Prostate gland (tissue), 2 donors: ENCODE measurements around the gene PRG2. TPM values are rescaled to one million over a fixed set of nuclear protein-coding genes. Genes with fewer than 3 reads are reported as not detected.

Experiments
- DNase-seq: peaks from one replicate; pipeline ENCODE4 v3.0.0-alpha.2; 2019; ENCODE audit warnings: low spot score
- H3K27ac ChIP-seq, 2 donors: fragments of 200-600 bp; sonication (generic); 2 replicates each; pipeline ENCODE4 v1.5.1; 2017 to 2019
- H3K27me3 ChIP-seq: fragments of 200-600 bp; sonication (generic); replicated peaks from 2 replicates; pipeline ENCODE4 v1.5.1; 2019; ENCODE audit not compliant: insufficient read depth
- H3K36me3 ChIP-seq, 2 donors: fragments of 200-600 bp; sonication (generic); 1 replicate in 1 of 2; 2 replicates in 1 of 2; pipeline versions ENCODE4 v1.5.1 to v1.8.1; 2017 to 2019
- H3K4me1 ChIP-seq: fragments of 200-600 bp; sonication (generic); replicated peaks from 2 replicates; pipeline ENCODE4 v1.5.1; 2019
- H3K4me3 ChIP-seq, 2 donors: fragments of 200-600 bp; sonication (generic); 2 replicates each; pipeline ENCODE4 v1.5.1; 2017 to 2019
- H3K9me3 ChIP-seq: fragments of 200-600 bp; sonication (generic); 2 replicates; pipeline ENCODE4 v1.5.1; 2017
- POLR2A ChIP-seq: fragments of 450-650 bp; IDR thresholded peaks from one replicate; pipeline ENCODE4 v1.6.1; 2016; ENCODE audit warnings: antibody characterized with exemption, mild to moderate bottlenecking
- POLR2AphosphoS5 ChIP-seq: sonication (generic); formaldehyde crosslinking; IDR thresholded peaks from one replicate; pipeline ENCODE4 v1.6.1; 2017; ENCODE audit warnings: antibody characterized with exemption
- WGBS: methylation state at CpG from one replicate; pipeline ENCODE4 v1.1.5; 2018; 5-methylcytosine and 5-hydroxymethylcytosine counted together
- intact Hi-C: fragments of 100-400 bp; cut with DNase I; formaldehyde crosslinking; loops from one replicate; pipeline ENCODE4 v1.14.2; 2022
- total RNA-seq, 2 donors: library from RNA; depleted of rRNA; stranded (reverse); fragments of >200 nt; gene quantifications; one replicate each; pipeline ENCODE4 v1.1.0, GENCODE V29; 2016
- TF ChIP-seq, protein P1 (sequence below), 4 experiments: fragments of 200-600 bp in 2 of 4; fragments of 450-650 bp in 2 of 4; sonication (generic) in 2 of 4; IDR thresholded peaks; 1 replicate in 3 of 4; 2 replicates in 1 of 4; pipeline ENCODE4 v1.5.1; 2016 to 2019; ENCODE audit warnings: antibody characterized with exemption in 4 of 4, mild to moderate bottlenecking in 2 of 4, moderate library complexity in 2 of 4

Gene PRG2
- total RNA-seq, 2 donors from 2014 or later: 0.36 TPM; not detected in 1

DNA sequence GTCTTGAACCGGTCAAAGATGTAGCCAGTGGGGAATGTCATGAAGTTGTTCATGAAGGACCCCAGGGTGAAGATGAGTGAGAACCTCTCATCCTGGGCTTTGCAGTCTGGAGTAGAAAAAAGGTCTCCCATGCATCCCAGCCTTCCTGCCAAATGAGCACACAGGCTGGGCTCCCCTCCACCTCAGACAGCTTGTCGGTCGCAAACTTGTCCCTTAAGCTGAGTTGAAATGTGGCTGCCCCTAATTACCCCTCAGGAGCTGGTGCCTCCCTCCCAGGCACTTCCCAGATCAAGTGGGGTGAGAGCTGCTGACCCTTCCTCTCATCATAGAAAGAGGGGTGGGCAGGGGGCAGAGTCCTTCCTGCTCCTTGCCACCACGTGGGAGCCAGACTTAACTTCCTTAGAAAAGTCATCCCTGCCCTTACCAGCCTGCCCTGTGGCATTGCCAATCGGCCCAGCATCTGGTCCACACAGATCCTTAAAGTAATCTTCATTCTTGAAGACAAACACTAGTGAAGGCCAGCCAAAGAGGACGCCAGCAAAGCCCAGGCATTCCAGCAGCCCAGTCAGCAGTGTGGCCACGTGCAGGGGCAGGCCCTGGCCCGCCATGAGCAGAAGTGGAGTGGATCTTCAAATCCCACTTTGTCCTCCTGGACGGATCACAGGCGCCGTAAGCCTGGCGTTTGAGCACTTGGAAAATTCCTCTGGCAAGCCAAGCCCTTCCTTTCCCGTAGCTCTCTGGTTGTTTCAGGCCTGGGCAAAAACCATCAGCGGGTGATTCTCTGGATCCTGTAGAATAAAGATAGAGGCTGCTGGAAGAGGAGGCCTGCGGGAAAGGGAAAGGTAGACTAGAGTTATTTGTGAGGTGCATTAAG lies 35.4 kb upstream of the PRG2 start:
- DNase-seq: peak; percentile 57
- intact Hi-C loops: loop anchor here (5.0 to 10.0 kb wide), 2 partner anchors 94 to 1719 kb away; partner anchors contain the start of gene FAM111A
- Histone ChIP-seq H3K27me3 (no peaks in the 10 kb centered on the region), H3K27ac (peak overlapping the region; percentile 75 to 87), H3K4me3 (peak overlapping the region; percentile 38 to 39), H3K9me3 (no peaks in the 10 kb centered on the region), H3K4me1 (no peaks in the 10 kb centered on the region), H3K36me3 (no peaks in the 10 kb centered on the region)
- TF ChIP-seq POLR2AphosphoS5 (peak; percentile 69), POLR2A (no peak)
- 37% methylated on average over 15 of the region's 15 CpGs for WGBS

DNA sequence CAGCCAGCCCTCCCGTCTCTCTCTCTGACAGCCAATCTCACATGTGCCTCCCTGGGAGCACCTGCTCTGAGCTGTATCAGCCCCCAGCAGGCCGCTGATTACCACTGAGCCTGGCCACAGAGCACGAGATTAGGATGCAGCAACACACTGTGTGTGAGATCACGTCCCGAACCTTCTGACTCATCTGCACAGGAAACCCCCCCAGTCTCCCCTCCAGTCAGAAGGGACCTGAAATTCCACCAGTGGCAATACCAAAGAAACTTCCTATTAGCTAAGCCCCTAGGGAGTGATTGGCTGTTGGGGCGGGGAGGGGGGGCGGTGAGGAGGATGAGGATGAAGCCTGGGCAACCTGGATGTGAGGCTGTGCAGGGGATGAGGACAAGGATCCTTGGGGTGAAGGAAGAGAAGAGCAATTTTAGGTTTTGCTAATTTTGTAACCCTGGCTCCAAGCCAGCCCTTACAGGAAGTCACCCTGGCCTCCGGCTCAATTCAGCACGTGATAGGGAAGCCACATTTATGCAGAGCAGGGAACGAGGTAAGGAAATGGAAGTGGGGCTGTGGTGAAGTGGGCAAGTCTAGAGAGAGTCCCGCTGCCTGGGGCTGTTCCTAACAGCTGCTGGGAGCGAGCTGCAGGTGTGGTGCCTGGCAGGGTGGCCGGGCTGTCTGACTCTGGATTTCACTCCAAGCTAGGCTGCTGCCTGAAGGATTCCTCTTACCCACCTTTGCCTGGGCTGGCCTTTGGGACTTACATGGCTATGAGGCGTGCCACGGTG lies 34.5 kb upstream of the PRG2 start:
- intact Hi-C loops: loop anchor here (5.0 to 10.0 kb wide), 2 partner anchors 93 to 1720 kb away; partner anchors contain the start of gene FAM111A
- TF ChIP-seq, protein P1, sequence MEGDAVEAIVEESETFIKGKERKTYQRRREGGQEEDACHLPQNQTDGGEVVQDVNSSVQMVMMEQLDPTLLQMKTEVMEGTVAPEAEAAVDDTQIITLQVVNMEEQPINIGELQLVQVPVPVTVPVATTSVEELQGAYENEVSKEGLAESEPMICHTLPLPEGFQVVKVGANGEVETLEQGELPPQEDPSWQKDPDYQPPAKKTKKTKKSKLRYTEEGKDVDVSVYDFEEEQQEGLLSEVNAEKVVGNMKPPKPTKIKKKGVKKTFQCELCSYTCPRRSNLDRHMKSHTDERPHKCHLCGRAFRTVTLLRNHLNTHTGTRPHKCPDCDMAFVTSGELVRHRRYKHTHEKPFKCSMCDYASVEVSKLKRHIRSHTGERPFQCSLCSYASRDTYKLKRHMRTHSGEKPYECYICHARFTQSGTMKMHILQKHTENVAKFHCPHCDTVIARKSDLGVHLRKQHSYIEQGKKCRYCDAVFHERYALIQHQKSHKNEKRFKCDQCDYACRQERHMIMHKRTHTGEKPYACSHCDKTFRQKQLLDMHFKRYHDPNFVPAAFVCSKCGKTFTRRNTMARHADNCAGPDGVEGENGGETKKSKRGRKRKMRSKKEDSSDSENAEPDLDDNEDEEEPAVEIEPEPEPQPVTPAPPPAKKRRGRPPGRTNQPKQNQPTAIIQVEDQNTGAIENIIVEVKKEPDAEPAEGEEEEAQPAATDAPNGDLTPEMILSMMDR (IDR thresholded peaks at IDR 0.05): no peak
- TF ChIP-seq POLR2AphosphoS5 (no peak), POLR2A (no peak)
- Histone ChIP-seq H3K27me3 (no peaks in the 10 kb centered on the region), H3K9me3 (no peaks in the 10 kb centered on the region), H3K4me3 (no peak overlapping the region), H3K4me1 (no peaks in the 10 kb centered on the region), H3K27ac (peak overlapping the region; percentile 75 to 87), H3K36me3 (no peaks in the 10 kb centered on the region)
- 65% methylated on average over 15 of the region's 15 CpGs for WGBS
- peak; percentile 16 for DNase-seq

DNA sequence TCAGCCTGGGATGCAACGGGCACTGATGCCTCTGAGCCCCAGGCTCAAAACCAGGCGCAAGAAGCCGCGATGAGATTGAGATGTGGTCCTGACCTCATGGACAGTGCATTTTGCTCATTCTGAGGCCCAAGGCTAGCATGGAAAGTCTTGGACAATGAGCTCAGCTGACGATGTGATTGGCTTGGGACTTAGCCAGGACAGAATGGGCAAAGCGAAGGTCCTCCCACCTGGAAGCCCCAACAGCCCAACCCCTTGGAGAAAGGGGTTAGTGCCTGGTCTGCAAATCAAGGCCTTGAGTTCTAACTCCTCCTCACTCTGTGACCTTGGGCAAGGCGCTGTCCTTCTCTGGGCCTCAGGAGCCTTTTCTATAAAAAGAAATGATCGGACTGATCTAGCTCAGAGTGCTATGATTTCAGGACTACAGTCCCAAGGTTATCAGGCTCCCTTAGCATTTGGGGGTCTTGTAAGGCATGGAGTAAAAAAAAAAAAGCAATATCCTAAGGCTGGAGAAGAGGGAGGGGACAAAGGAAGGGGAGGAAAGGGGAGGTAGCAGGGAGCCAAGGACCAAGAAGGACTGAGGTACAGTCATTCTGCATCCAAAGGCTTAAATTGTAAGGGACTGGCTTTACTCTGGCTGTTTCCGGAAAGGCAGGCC lies 33.8 kb upstream of the PRG2 start:
- Histone ChIP-seq H3K9me3 (no peaks in the 10 kb centered on the region), H3K36me3 (no peaks in the 10 kb centered on the region), H3K4me1 (no peaks in the 10 kb centered on the region), H3K27me3 (no peaks in the 10 kb centered on the region), H3K27ac (no peak overlapping the region), H3K4me3 (no peak overlapping the region)
- intact Hi-C loops: loop anchor here (10.0 kb wide), 1 partner anchor 1721 kb away; the partner anchor contains the start of gene FAM111A
- 89% methylated on average over 9 of the region's 9 CpGs for WGBS
- TF ChIP-seq, protein P1 (IDR thresholded peaks at IDR 0.05): no peak
- TF ChIP-seq POLR2AphosphoS5 (no peak), POLR2A (no peak)
- DNase-seq: no peak

DNA sequence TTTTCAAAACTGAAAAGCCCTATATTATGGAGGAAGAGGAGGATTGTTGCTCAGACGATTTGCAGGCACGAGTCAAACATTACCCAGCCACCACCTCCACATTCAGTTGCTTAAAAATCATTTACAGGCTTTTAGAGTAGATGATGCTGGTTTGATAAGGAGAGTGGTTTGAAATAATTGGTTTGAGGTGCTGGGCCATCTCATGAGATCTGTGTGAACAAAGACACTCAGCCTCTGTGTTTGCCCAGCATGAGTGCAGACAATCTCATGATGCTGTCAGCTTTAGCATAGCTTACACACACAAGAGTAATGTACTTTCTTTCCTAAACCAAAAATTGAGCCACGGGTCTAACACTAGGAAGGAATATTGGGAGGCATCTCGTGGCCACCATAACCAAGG lies 32.2 kb upstream of the PRG2 start:
- no peak for DNase-seq
- Histone ChIP-seq H3K9me3 (no peaks in the 10 kb centered on the region), H3K4me3 (no peak overlapping the region), H3K4me1 (no peaks in the 10 kb centered on the region), H3K27ac (no peak overlapping the region), H3K36me3 (no peaks in the 10 kb centered on the region), H3K27me3 (no peaks in the 10 kb centered on the region)
- intact Hi-C loops: loop anchor here (10.0 kb wide), 1 partner anchor 1722 kb away; the partner anchor contains the start of gene FAM111A
- no peak for TF ChIP-seq POLR2A
- TF ChIP-seq POLR2AphosphoS5: no peak
- TF ChIP-seq, protein P1 (IDR thresholded peaks at IDR 0.05): no peak
- WGBS: 73% methylated on average over 4 of the region's 4 CpGs

DNA sequence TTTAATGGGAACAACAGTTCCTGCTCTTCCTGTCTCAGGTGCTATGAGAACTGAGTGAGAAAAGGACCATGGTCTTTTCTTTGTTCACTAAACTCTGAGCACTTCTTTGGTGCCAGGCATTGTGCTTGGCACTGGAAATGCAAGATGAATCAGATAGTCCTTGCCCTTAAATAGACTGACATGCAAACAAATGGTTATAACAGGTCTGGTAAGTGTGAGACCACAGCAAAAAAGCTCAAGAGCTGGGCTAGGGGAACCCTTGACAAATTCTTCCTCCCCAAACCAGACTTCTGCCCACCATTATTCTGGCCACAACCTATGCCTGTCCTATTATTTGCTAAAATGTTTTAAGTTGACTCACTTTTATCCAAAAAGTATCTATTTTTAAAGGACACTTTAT lies 31.4 kb upstream of the PRG2 start:
- no peaks in the 10 kb centered on the region for H3K36me3 ChIP-seq
- TF ChIP-seq POLR2AphosphoS5: no peak
- TF ChIP-seq POLR2A: no peak
- TF ChIP-seq, protein P1 (IDR thresholded peaks at IDR 0.05): no peak
- intact Hi-C loops: loop anchor here (10.0 kb wide), 1 partner anchor 1723 kb away; the partner anchor contains the start of gene FAM111A
- H3K27me3 ChIP-seq: no peaks in the 10 kb centered on the region
- H3K4me3 ChIP-seq: no peak overlapping the region
- H3K4me1 ChIP-seq: no peaks in the 10 kb centered on the region
- DNase-seq: no peak
- no peaks in the 10 kb centered on the region for H3K9me3 ChIP-seq
- H3K27ac ChIP-seq: no peak overlapping the region
